ENCODE data around the gene MINDY4. TPM values are rescaled to one million over a fixed set of nuclear protein-coding genes. Genes with fewer than 3 reads are reported as not detected.

MINDY4 gene
- total RNA-seq, 2 donors from 2014 or later = 8.1 to 31.9 TPM

DNA sequence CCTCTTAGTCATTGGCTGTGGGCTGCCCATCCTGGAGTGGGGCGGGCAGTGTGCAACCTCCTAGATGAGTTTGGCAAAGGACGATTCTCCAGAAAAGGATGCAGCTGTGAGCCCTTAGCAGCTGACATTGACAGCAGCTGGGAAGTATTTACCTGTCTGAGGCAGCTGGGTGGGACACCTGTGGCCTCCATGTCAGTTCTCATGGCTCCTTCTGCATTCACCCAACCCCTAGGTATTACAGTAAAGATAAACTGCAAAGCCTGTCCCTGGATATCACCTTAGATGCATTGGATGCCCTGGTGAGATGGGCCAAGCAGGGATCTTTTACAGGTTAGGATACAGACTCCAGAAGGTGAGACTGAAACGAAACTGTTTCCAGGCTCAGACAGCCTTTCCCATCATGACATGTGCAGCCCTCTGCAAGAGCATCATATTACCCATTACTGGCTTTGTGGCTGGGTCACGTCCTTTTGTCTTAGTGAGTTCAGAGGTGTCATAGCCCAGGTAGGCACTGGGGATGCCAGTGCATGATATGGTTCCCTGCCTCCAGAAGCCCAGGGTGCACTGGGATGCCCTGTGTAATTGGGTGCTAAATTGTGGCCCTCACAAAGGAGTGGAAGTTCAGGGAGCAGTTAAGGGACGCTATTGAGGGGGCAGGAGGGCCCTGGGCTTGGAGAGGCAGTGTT lies 28.9 kb downstream of the MINDY4 start:
- no peak for DNase-seq (ENCODE audit: low spot score)
- Histone ChIP-seq H3K4me1 (replicated peaks) (no peaks in the 10 kb centered on the region), H3K9me3 (no peaks in the 10 kb centered on the region), H3K4me3 (no peak overlapping the region), H3K27ac (no peak overlapping the region), H3K36me3 (no peaks in the 10 kb centered on the region), H3K27me3 (replicated peaks; ENCODE audit: insufficient read depth) (no peaks in the 10 kb centered on the region)
- TF ChIP-seq, protein P1, sequence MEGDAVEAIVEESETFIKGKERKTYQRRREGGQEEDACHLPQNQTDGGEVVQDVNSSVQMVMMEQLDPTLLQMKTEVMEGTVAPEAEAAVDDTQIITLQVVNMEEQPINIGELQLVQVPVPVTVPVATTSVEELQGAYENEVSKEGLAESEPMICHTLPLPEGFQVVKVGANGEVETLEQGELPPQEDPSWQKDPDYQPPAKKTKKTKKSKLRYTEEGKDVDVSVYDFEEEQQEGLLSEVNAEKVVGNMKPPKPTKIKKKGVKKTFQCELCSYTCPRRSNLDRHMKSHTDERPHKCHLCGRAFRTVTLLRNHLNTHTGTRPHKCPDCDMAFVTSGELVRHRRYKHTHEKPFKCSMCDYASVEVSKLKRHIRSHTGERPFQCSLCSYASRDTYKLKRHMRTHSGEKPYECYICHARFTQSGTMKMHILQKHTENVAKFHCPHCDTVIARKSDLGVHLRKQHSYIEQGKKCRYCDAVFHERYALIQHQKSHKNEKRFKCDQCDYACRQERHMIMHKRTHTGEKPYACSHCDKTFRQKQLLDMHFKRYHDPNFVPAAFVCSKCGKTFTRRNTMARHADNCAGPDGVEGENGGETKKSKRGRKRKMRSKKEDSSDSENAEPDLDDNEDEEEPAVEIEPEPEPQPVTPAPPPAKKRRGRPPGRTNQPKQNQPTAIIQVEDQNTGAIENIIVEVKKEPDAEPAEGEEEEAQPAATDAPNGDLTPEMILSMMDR (IDR thresholded peaks at IDR 0.05) = no peak
- TF ChIP-seq POLR2A (IDR thresholded peaks at IDR 0.05) = no peak
- TF ChIP-seq POLR2AphosphoS5 (IDR thresholded peaks at IDR 0.05) = no peak
- intact Hi-C loops (cut with DNase I) = loop anchor here (5.0 kb wide), 3 partner anchors 107 to 322 kb away; no protein-coding TSS in a partner anchor
- WGBS = 76% methylated on average over 5 of the region's 5 CpGs

DNA sequence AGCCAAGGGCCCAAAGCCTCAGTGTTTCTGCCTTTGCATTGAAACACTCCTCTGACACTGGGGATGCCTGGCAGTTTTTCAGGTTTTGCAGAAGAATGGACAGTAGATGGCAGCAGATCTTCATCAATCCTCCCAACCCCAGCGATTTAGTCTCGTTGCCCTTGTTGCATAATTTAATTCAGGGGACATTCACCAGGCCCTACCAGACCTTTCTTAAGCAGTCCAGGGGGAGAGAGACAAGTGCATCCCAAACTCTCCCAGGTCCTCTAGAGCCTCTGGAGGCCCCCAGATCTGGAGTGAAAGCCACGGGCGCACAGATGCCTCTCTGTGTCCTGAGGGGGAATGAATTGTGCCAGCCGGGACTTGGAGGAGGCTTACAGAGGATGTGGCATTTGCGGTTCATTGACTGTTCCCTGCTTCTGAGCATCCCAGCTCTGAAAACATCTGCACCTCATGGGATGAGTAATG lies 29.6 kb downstream of the MINDY4 start:
- no peaks in the 10 kb centered on the region for H3K36me3 ChIP-seq
- H3K27me3 ChIP-seq (replicated peaks; ENCODE audit: insufficient read depth) = no peaks in the 10 kb centered on the region
- intact Hi-C loops (cut with DNase I) = loop anchor here (5.0 kb wide), 2 partner anchors 106 to 176 kb away; no protein-coding TSS in a partner anchor
- no peaks in the 10 kb centered on the region for H3K4me1 ChIP-seq (replicated peaks)
- H3K4me3 ChIP-seq = no peak overlapping the region
- no peaks in the 10 kb centered on the region for H3K9me3 ChIP-seq
- DNase-seq (ENCODE audit: low spot score) = peak; percentile 65
- no peak overlapping the region for H3K27ac ChIP-seq
- TF ChIP-seq POLR2A (IDR thresholded peaks at IDR 0.05) (no peak), POLR2AphosphoS5 (IDR thresholded peaks at IDR 0.05) (peak; percentile 37)
- TF ChIP-seq, protein P1 (IDR thresholded peaks at IDR 0.05) = peak; percentile 28 to 79 (median 60)
- 48% methylated on average over 6 of the region's 6 CpGs for WGBS

DNA sequence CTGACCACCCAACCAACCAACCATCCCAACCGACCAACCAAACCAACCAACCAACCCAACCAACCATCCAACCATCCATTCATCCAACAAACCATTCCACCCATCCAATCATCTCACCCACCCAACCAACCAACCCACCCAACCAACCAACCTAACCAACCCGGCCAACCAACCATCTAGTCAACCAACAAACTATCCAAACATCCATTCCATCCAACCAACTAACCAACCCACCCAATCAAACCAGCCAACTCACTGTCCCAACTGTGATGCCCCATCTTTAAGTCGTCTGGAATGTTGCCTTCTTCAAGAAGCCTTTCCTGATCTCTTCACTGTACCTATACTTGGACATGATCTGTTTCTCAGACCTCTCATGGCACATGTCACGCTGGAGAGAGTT lies 31.6 kb downstream of the MINDY4 start:
- Histone ChIP-seq H3K36me3 (no peaks in the 10 kb centered on the region), H3K4me1 (replicated peaks) (no peaks in the 10 kb centered on the region), H3K27ac (no peak overlapping the region), H3K27me3 (replicated peaks; ENCODE audit: insufficient read depth) (no peaks in the 10 kb centered on the region), H3K4me3 (no peak overlapping the region), H3K9me3 (no peaks in the 10 kb centered on the region)
- WGBS = 95% methylated on average over 4 of the region's 4 CpGs
- TF ChIP-seq POLR2AphosphoS5 (IDR thresholded peaks at IDR 0.05) (no peak), POLR2A (IDR thresholded peaks at IDR 0.05) (no peak)
- TF ChIP-seq, protein P1 (IDR thresholded peaks at IDR 0.05) = no peak
- intact Hi-C loops (cut with DNase I) = loop anchor here (5.0 kb wide), 2 partner anchors 104 to 174 kb away; no protein-coding TSS in a partner anchor
- no peak for DNase-seq (ENCODE audit: low spot score)

DNA sequence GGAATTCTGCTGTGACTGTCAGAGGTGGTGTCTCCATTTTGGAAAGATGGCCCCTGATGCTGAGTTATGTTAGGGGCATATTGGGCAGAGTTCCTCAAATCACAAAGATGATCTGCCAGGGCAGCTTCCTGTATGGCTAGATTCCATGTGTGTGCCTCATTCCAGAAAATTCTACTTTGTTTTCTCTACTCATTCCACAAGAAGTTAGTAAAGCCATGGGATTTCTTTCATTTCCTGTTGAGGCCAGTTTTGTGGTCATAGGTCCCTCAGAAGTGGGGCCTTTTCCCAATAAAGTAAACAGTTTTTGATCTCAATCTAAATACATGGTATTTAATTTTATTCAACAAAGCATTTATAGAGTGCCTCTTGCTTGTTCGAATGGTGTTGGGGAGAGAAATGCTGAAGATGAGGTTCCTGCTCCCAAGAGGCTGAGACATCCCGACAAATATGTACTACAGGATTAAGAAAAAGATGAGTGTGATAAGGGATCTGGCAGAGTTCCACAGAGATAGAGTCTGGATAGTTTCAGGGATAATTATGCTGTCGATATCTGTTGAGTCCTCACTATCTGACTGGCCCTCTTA lies 33.0 kb downstream of the MINDY4 start:
- Histone ChIP-seq H3K27me3 (replicated peaks; ENCODE audit: insufficient read depth) (no peaks in the 10 kb centered on the region), H3K9me3 (no peaks in the 10 kb centered on the region), H3K4me3 (no peak overlapping the region), H3K36me3 (no peaks in the 10 kb centered on the region), H3K27ac (no peak overlapping the region), H3K4me1 (replicated peaks) (no peaks in the 10 kb centered on the region)
- DNase-seq (ENCODE audit: low spot score) = no peak
- TF ChIP-seq POLR2AphosphoS5 (IDR thresholded peaks at IDR 0.05) (no peak), POLR2A (IDR thresholded peaks at IDR 0.05) (no peak)
- TF ChIP-seq, protein P1 (IDR thresholded peaks at IDR 0.05) = no peak
- 39% methylated on average over 3 of the region's 3 CpGs for WGBS
- intact Hi-C loops (cut with DNase I) = loop anchor here (5.0 kb wide), 2 partner anchors 103 to 173 kb away; no protein-coding TSS in a partner anchor
